ENCODE measurements around the gene TBCE.

Gene TBCE

GRCh38 chr1:235494531-235494930, 127.3 kb downstream of the TBCE start:
- no peak for DNase-seq
- H3K4me1 ChIP-seq (ENCODE audit: control insufficient read depth, insufficient read depth, low read length, poor library complexity, severe bottlenecking): peaks cover 8% of the 10 kb centered on the region
- no peaks in the 10 kb centered on the region for H3K36me3 ChIP-seq (ENCODE audit: control insufficient read depth, insufficient read depth, low read length)
- H3K27ac ChIP-seq (ENCODE audit: insufficient read depth, low read length, poor library complexity, severe bottlenecking): no peak overlapping the region
- no peaks in the 10 kb centered on the region for H3K27me3 ChIP-seq (replicated peaks; ENCODE audit: control insufficient read depth, insufficient read depth, low read length, poor library complexity, severe bottlenecking)
- H3K9me3 ChIP-seq (ENCODE audit: control insufficient read depth, low read length): no peaks in the 10 kb centered on the region
- no peak overlapping the region for H3K4me3 ChIP-seq (ENCODE audit: insufficient read depth, low read depth, low read length, poor library complexity, severe bottlenecking)

GRCh38 chr1:235495030-235495429, 127.8 kb downstream of the TBCE start:
- Histone ChIP-seq H3K27ac (ENCODE audit: insufficient read depth, low read length, poor library complexity, severe bottlenecking) (no peak overlapping the region), H3K4me3 (ENCODE audit: insufficient read depth, low read depth, low read length, poor library complexity, severe bottlenecking) (no peak overlapping the region), H3K4me1 (ENCODE audit: control insufficient read depth, insufficient read depth, low read length, poor library complexity, severe bottlenecking) (peaks cover 8% of the 10 kb centered on the region), H3K36me3 (ENCODE audit: control insufficient read depth, insufficient read depth, low read length) (no peaks in the 10 kb centered on the region), H3K27me3 (replicated peaks; ENCODE audit: control insufficient read depth, insufficient read depth, low read length, poor library complexity, severe bottlenecking) (no peaks in the 10 kb centered on the region), H3K9me3 (ENCODE audit: control insufficient read depth, low read length) (no peaks in the 10 kb centered on the region)
- DNase-seq: no peak

GRCh38 chr1:235495551-235495950, 128.3 kb downstream of the TBCE start:
- Histone ChIP-seq H3K9me3 (ENCODE audit: control insufficient read depth, low read length) (no peaks in the 10 kb centered on the region), H3K27me3 (replicated peaks; ENCODE audit: control insufficient read depth, insufficient read depth, low read length, poor library complexity, severe bottlenecking) (no peaks in the 10 kb centered on the region), H3K27ac (ENCODE audit: insufficient read depth, low read length, poor library complexity, severe bottlenecking) (no peak overlapping the region), H3K4me3 (ENCODE audit: insufficient read depth, low read depth, low read length, poor library complexity, severe bottlenecking) (no peak overlapping the region), H3K4me1 (ENCODE audit: control insufficient read depth, insufficient read depth, low read length, poor library complexity, severe bottlenecking) (peaks cover 8% of the 10 kb centered on the region), H3K36me3 (ENCODE audit: control insufficient read depth, insufficient read depth, low read length) (no peaks in the 10 kb centered on the region)
- DNase-seq: no peak

- Histone ChIP-seq H3K27me3 (replicated peaks; ENCODE audit: control insufficient read depth, insufficient read depth, low read length, poor library complexity, severe bottlenecking) (no peaks in the 10 kb centered on the region), H3K36me3 (ENCODE audit: control insufficient read depth, insufficient read depth, low read length) (no peaks in the 10 kb centered on the region), H3K4me1 (ENCODE audit: control insufficient read depth, insufficient read depth, low read length, poor library complexity, severe bottlenecking) (peaks cover 4% of the 10 kb centered on the region), H3K27ac (ENCODE audit: insufficient read depth, low read length, poor library complexity, severe bottlenecking) (no peak overlapping the region), H3K9me3 (ENCODE audit: control insufficient read depth, low read length) (no peaks in the 10 kb centered on the region), H3K4me3 (ENCODE audit: insufficient read depth, low read depth, low read length, poor library complexity, severe bottlenecking) (no peak overlapping the region)
- DNase-seq: no peak
These were observed 133.8 kb downstream of the TBCE start for GRCh38 chr1:235500971-235501540.

Data from effector memory CD4-positive, alpha-beta T cell (primary cell).